ENCODE data around the gene SBF2. TPM values are rescaled to one million over a fixed set of nuclear protein-coding genes. Genes with fewer than 3 reads are reported as not detected.
"Not testable (repeated sequence)": the region's sequence is repeated elsewhere in the genome, so short reads cannot be mapped to it uniquely, and the experiment has no call there.

The SBF2 gene
- total RNA-seq, 1 donor from 2014 or later = 5.3 TPM

DNA sequence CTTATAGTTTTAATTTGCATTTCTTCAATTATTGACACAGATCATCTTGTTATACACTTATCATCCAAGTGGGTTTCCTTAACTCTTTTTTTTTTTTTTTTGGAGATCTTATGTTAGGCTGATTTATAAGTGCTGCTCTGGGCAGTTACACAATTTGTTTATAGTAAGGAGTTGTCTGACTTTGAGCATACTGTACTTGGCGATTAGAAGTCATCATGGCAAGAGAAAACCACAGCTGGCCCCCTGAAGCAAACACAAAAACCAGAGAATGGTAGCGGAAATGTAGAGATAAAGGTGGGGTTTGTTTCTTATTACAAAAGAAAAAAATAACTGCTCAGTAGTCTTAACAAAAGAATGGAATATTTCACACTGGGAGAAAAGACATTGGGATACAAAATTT, 337.5 kb downstream of the SBF2 start:
- Mint-ChIP-seq H3K27ac (no peak overlapping the region), H3K27me3 (ENCODE audit: insufficient read depth) (no peaks in the 10 kb centered on the region), H3K4me3 (no peak overlapping the region), H3K36me3 (ENCODE audit: low read depth) (no peaks in the 10 kb centered on the region), H3K4me1 (ENCODE audit: low read depth) (no peaks in the 10 kb centered on the region), H3K9me3 (no peaks in the 10 kb centered on the region)
- DNase-seq (ENCODE audit: low spot score) = no peak
- intact Hi-C loops (cut with micrococcal nuclease) = no loop called here

DNA sequence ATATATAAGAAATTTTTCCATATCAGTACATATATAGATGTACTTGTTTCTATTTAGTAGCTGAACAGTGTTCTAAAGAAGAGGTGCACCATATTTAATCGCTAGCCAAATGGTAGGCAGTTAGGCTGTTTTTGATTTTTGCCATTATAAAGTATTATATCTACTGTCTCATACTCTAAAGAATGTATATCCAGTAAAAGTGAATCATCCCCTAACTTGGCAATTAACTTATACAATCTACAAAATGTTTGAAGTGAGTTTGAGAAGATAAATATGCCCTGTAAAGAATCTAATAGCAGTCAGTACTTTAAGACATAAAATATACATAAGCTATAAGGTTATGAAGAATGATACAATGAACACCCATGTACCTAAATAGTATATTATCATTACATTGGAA, 338.6 kb downstream of the SBF2 start:
- Mint-ChIP-seq H3K27ac (no peak overlapping the region), H3K4me3 (no peak overlapping the region), H3K36me3 (ENCODE audit: low read depth) (no peaks in the 10 kb centered on the region), H3K27me3 (ENCODE audit: insufficient read depth) (no peaks in the 10 kb centered on the region), H3K4me1 (ENCODE audit: low read depth) (no peaks in the 10 kb centered on the region), H3K9me3 (no peaks in the 10 kb centered on the region)
- intact Hi-C loops (cut with micrococcal nuclease) = no loop called here
- DNase-seq (ENCODE audit: low spot score) = no peak

DNA sequence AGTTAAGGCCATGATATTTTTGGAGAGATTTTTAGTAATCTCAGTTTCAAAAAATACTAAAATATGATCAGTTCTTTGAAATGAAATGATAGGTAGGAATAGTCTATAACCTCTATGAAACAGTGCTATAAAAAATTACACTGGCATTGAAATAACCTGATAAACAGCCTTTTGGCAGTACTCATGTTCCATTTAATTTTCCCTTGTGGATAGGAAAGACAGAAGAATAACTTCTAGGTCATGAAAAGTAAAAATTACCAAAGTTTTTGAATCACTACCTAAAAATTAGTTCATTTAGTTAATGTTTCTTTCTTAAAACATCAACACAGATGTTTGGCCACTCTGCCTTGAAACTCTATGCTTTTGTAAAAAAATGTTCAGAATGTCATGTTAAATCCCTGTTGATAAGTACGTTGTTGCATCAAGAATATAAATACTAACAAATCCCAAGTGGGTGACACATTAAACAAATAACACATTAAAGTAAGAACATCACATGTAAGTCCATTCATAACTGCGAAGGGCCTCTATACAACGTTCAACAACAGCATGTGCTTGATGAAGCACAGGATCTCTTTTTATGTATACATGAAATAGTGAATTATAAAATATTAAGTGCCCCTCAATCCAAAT, 339.9 kb downstream of the SBF2 start:
- no peak for DNase-seq (ENCODE audit: low spot score)
- intact Hi-C loops (cut with micrococcal nuclease) = no loop called here
- Mint-ChIP-seq H3K27ac (no peak overlapping the region), H3K36me3 (ENCODE audit: low read depth) (no peaks in the 10 kb centered on the region), H3K9me3 (no peaks in the 10 kb centered on the region), H3K27me3 (ENCODE audit: insufficient read depth) (no peaks in the 10 kb centered on the region), H3K4me3 (no peak overlapping the region), H3K4me1 (ENCODE audit: low read depth) (no peaks in the 10 kb centered on the region)

DNA sequence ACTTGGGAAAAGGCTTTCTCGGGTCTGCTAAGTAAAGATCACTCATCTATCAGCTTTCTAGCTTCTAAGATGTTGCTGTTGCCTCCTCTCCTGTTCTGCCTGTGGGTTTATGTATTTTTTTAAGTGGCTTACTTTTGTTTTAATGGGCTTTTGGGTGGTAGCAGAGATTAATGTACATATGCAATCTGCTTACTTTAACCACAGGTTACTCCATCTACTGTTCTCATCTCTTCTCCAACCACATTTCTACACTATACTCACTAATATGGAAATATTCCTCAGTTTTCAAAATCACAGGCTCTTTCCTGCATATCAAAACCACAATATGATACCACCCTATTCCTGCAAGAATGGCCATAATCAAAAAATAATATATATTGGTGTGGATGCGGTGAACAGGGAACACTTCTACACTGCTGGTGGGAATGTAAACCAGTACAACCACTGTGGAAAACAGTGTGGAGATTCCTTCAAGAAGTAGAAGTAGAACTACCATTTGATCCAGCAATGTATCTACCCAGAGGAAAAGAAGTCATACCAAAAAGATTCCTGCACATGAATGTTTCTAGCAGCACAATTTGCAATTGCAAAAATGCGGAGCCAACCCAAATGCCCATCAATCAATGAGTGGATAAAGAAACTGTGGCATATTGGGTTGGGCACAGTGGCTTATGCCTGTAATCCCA, 341.4 kb downstream of the SBF2 start:
- Mint-ChIP-seq H3K4me1 (ENCODE audit: low read depth) (no peaks in the 10 kb centered on the region), H3K27ac (no peak overlapping the region), H3K9me3 (no peaks in the 10 kb centered on the region), H3K36me3 (ENCODE audit: low read depth) (no peaks in the 10 kb centered on the region), H3K4me3 (no peak overlapping the region), H3K27me3 (ENCODE audit: insufficient read depth) (no peaks in the 10 kb centered on the region)
- intact Hi-C loops (cut with micrococcal nuclease) = no loop called here
- no peak for DNase-seq (ENCODE audit: low spot score)

DNA sequence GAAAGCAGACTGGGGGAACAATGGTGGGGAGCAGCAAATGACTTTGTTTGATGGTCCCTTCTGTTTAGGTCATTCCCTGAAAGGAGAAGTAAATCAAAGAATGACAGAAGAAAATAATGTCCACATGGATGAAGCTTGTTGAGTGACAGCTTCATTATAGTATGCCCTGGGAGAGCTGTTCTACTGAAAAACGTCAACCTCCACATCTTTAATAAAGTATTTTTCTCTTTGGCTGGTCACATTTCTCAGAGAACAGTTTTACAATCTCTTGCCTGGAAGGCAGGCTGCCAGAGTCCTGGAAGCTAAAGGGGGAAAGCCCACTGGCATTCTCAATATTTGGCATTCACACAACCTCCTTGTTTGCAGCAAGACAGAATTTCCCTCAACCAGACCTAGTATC, 342.2 kb downstream of the SBF2 start:
- no peak for DNase-seq (ENCODE audit: low spot score)
- intact Hi-C loops (cut with micrococcal nuclease) = no loop called here
- no peak overlapping the region for H3K27ac Mint-ChIP-seq
- no peaks in the 10 kb centered on the region for H3K9me3 Mint-ChIP-seq
- H3K36me3 Mint-ChIP-seq (ENCODE audit: low read depth) = no peaks in the 10 kb centered on the region
- H3K27me3 Mint-ChIP-seq (ENCODE audit: insufficient read depth) = no peaks in the 10 kb centered on the region
- H3K4me1 Mint-ChIP-seq (ENCODE audit: low read depth) = no peaks in the 10 kb centered on the region
- no peak overlapping the region for H3K4me3 Mint-ChIP-seq

DNA sequence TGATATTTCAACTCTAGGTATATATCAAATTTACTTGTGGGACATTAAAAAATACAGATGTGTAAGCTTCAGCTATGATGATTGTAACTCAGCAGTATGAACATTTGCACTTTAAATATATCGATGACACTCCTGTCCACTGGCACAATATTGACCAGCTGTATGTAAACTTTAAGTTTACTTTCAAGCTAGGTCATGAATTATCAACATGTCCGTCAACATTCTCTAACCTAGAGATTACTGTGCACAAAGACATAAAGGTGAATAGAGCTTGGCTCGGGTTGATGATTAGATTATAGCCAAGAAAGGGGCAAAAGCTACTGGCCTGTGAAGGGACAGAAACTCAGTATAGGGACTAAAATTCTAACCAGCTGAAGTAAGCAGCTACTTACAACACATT, 343.6 kb downstream of the SBF2 start:
- Mint-ChIP-seq H3K36me3 (ENCODE audit: low read depth) (no peaks in the 10 kb centered on the region), H3K9me3 (no peaks in the 10 kb centered on the region), H3K27me3 (ENCODE audit: insufficient read depth) (no peaks in the 10 kb centered on the region), H3K4me1 (ENCODE audit: low read depth) (no peaks in the 10 kb centered on the region), H3K4me3 (no peak overlapping the region), H3K27ac (no peak overlapping the region)
- no peak for DNase-seq (ENCODE audit: low spot score)
- intact Hi-C loops (cut with micrococcal nuclease) = no loop called here

DNA sequence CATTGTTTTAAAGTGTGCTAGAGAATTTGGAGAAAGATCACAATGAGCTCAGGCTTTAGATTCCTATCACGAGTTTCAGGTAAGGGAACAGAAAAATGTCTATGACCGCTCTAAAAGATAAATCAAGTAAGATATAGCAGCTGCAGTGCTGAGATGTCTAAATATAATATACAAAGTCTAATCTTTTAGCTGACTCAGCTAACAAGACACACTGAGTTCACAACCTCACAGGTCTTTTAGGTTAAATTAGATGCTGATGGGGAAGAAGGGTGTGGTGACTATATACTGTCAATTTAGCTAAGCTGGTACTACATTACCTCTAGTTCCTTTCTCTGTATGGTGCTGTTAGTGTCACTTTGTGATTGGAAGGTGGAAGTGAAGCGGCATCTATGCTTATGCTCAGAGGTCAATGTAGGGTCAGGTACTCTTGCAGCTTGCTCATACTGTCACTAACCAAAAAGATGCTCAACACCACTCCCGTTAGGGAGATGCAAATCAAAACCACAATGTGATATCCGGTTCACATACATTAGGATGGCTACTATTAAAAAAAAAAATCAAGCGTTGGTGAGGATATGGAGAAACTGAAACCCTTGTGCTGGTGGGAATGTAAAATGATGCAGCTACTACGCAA, 346.7 kb downstream of the SBF2 start:
- Mint-ChIP-seq H3K4me3 (no peak overlapping the region), H3K36me3 (ENCODE audit: low read depth) (no peaks in the 10 kb centered on the region), H3K27ac (no peak overlapping the region), H3K4me1 (ENCODE audit: low read depth) (no peaks in the 10 kb centered on the region), H3K9me3 (peaks cover 5% of the 10 kb centered on the region), H3K27me3 (ENCODE audit: insufficient read depth) (no peaks in the 10 kb centered on the region)
- intact Hi-C loops (cut with micrococcal nuclease) = no loop called here
- DNase-seq (ENCODE audit: low spot score) = no peak

DNA sequence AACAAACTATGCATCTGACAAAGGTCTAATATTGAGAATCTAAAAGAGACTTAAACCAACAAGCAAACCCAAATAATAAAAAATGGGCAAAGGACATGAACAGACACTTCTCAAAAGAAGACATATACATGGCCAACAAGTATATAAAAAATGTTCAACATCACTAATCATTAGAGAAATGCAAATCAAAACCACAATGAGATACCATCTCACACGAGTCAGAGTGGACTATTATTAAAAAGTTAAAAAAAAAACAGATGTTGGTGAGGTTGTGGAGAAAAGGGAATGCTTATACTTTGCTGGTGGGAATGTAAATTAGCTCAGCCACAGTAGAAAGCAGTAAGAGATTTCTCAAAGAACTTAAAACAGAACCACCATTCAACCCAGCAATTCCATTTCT, 348.3 kb downstream of the SBF2 start:
- H3K36me3 Mint-ChIP-seq (ENCODE audit: low read depth); DNase-seq (ENCODE audit: low spot score); intact Hi-C loops (cut with micrococcal nuclease); H3K4me1 Mint-ChIP-seq (ENCODE audit: low read depth); H3K27me3 Mint-ChIP-seq (ENCODE audit: insufficient read depth); H3K9me3 Mint-ChIP-seq; H3K27ac Mint-ChIP-seq; H3K4me3 Mint-ChIP-seq: not testable (repeated sequence)

DNA sequence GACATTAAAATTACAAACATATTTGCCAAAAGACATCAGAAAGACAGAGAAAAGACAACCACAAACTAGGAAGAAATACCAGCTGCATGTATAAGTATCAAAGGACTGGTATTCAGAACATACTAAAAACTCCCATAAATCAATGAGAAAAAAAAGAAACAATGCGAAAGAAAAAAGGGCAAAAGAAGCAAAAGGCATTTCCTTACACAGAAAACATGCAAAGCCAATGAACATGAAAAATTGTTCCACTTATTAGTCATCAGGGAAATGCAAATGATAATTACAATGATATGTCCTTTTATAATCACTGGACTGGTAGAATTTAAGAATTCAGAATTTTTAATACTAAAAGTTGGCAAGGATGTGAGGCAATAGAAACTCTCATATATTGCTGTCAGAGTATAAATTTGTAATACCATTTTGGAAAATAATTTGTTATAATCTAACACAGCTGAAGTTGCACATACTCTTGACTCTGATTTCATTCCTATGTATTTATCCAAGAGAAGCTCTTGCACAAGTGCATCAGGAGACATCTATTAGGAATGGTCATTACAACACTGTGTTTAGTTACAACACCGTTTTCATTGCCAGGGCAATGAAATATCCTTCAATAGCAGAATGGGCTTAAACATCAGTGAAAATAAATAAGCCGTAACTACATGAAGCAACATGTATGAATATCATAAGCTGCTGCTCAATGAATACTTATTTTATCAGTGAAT, 350.5 kb downstream of the SBF2 start:
- no peaks in the 10 kb centered on the region for H3K27me3 Mint-ChIP-seq (ENCODE audit: insufficient read depth)
- intact Hi-C loops (cut with micrococcal nuclease) = no loop called here
- no peaks in the 10 kb centered on the region for H3K4me1 Mint-ChIP-seq (ENCODE audit: low read depth)
- no peaks in the 10 kb centered on the region for H3K36me3 Mint-ChIP-seq (ENCODE audit: low read depth)
- no peak overlapping the region for H3K27ac Mint-ChIP-seq
- DNase-seq (ENCODE audit: low spot score) = no peak
- peaks cover 5% of the 10 kb centered on the region for H3K9me3 Mint-ChIP-seq
- H3K4me3 Mint-ChIP-seq = no peak overlapping the region

DNA sequence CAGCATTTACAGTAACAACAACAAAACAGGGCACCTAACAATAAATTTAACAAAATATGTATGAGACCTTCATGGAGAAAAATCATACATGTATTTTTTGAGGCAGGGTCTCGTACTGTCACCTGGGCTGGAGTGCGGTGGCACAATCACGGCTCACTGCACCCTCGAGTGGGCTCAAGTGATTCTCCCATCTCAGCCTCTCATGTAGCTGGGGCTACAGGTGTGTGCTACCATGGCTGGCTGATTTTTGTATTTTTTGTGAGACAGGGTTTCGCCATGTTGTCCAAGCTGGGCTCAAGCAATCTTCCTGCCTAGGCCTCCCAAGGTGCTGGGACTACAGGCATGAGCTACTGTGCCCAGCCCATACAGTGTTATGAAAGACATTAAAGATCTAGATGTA, 352.0 kb downstream of the SBF2 start:
- H3K4me1 Mint-ChIP-seq (ENCODE audit: low read depth) = no peaks in the 10 kb centered on the region
- intact Hi-C loops (cut with micrococcal nuclease) = no loop called here
- peaks cover 5% of the 10 kb centered on the region for H3K9me3 Mint-ChIP-seq
- no peak overlapping the region for H3K4me3 Mint-ChIP-seq
- no peak for DNase-seq (ENCODE audit: low spot score)
- no peaks in the 10 kb centered on the region for H3K27me3 Mint-ChIP-seq (ENCODE audit: insufficient read depth)
- no peak overlapping the region for H3K27ac Mint-ChIP-seq
- no peaks in the 10 kb centered on the region for H3K36me3 Mint-ChIP-seq (ENCODE audit: low read depth)

DNA sequence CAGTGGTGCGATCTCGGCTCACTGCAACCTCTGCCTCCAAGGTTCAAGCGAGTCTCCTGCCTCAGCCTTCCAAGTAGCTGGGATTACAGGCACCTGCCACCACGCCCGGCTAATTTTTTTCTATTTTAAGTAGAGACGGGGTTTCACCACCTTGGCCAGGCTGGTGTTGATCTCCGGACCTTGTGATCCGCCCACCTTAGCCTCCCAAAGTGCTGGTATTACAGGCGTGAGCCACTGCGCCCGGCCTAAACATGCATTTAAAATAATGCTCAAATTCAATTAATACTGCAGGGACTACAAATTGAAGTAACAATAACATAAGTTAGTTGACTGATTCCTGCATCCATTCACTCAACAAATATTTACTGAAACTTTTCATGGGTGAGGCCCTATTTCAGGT, 354.9 kb downstream of the SBF2 start:
- H3K4me1 Mint-ChIP-seq (ENCODE audit: low read depth); DNase-seq (ENCODE audit: low spot score); intact Hi-C loops (cut with micrococcal nuclease); H3K27ac Mint-ChIP-seq; H3K36me3 Mint-ChIP-seq (ENCODE audit: low read depth); H3K9me3 Mint-ChIP-seq; H3K4me3 Mint-ChIP-seq; H3K27me3 Mint-ChIP-seq (ENCODE audit: insufficient read depth): not testable (repeated sequence)

DNA sequence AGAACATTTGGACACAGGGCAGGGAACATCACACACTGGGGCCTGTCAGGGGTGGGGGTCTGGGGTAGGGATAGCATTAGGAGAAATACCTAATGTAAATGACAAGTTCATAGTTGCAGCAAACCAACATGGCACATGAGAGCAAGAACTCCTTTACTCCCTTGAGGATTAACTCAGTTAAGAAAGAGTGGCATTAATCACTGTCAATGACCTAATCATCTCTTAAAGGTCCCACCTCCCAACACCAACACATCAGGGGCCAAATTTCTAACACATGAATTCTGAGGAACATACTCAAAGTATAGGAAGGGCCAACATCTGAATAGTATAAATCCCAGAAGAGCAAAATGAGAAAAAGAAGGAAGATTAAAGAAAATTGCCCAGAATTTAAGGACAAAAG, 357.3 kb downstream of the SBF2 start:
- Mint-ChIP-seq H3K27me3 (ENCODE audit: insufficient read depth) (peaks cover 2% of the 10 kb centered on the region), H3K4me3 (no peak overlapping the region), H3K27ac (no peak overlapping the region), H3K4me1 (ENCODE audit: low read depth) (no peaks in the 10 kb centered on the region), H3K36me3 (ENCODE audit: low read depth) (no peaks in the 10 kb centered on the region), H3K9me3 (peaks cover 3% of the 10 kb centered on the region)
- intact Hi-C loops (cut with micrococcal nuclease) = no loop called here
- no peak for DNase-seq (ENCODE audit: low spot score)

DNA sequence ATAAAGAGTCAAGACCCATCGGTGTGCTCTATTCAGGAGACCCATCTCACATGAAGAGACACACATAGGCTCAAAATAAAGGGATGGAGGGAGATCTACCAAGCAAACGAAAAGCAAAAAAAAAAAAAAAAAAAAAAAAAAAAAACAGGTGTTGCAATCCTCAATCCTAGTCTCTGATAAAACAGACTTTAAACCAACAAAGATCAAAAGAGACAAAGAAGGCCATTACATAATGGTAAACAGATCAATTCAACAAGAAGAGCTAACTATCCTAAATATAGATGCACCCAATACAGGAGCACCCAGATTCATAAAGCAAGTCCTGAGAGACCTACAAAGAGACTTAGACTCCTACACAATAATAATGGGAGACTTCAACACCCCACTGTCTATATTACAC, 361.2 kb downstream of the SBF2 start:
- not testable (repeated sequence) for H3K4me1 Mint-ChIP-seq (ENCODE audit: low read depth)

More for the DNA sequence above, 361.2 kb downstream of the SBF2 start:
- H3K36me3 Mint-ChIP-seq (ENCODE audit: low read depth); H3K4me3 Mint-ChIP-seq; intact Hi-C loops (cut with micrococcal nuclease); H3K27ac Mint-ChIP-seq; DNase-seq (ENCODE audit: low spot score); H3K27me3 Mint-ChIP-seq (ENCODE audit: insufficient read depth); H3K9me3 Mint-ChIP-seq: not testable (repeated sequence)
